Common myeloid progenitor, CD34-positive (primary cell): ENCODE results near the gene RHO.

Source experiments
- CTCF ChIA-PET: fragments of 350-600 bp; sonication (Branson Sonifier 250); formaldehyde crosslinking; loops from one replicate; lab custom pipeline; 2021; ENCODE audit warnings: antibody characterized with exemption; lab: Charles Lee
- POLR2A ChIA-PET: fragments of 350-600 bp; sonication (Branson Sonifier 250); formaldehyde crosslinking; loops from one replicate; lab custom pipeline; 2021; ENCODE audit warnings: antibody characterized with exemption; lab: Charles Lee
- DNase-seq, 3 donors: peaks; one replicate each; pipeline versions ENCODE4 v3.0.0 to v3.0.0-alpha.2; 2013
- H3K27ac ChIP-seq, 2 experiments: 1 replicate in 1 of 2; 2 replicates in 1 of 2; pipeline ENCODE4 v1.7.0; 2013; ENCODE audit warnings: inconsistent platforms in 2 of 2, low read length in 2 of 2, mild to moderate bottlenecking in 2 of 2, low read depth in 1 of 2, moderate library complexity in 1 of 2; ENCODE audit not compliant: severe bottlenecking in 2 of 2, insufficient read depth in 1 of 2, poor library complexity in 1 of 2
- H3K27me3 ChIP-seq, 5 experiments: replicated peaks in 2 of 5; 1 replicate in 3 of 5; 2 replicates in 2 of 5; pipeline versions ENCODE4 v1.6.1 to v1.7.0; 2013; ENCODE audit warnings: low read length in 4 of 5, mild to moderate bottlenecking in 2 of 5, moderate library complexity in 2 of 5, inconsistent platforms in 1 of 5; ENCODE audit not compliant: insufficient read depth in 5 of 5, control insufficient read depth in 4 of 5
- H3K36me3 ChIP-seq, 4 experiments: 1 replicate in 2 of 4; 2 replicates in 2 of 4; pipeline versions ENCODE4 v1.6.1 to v1.7.0; 2013; ENCODE audit warnings: low read length in 3 of 4, control low read depth in 1 of 4, mild to moderate bottlenecking in 1 of 4; ENCODE audit not compliant: control insufficient read depth in 4 of 4, insufficient read depth in 4 of 4
- H3K4me1 ChIP-seq, 4 experiments: 1 replicate in 3 of 4; 2 replicates in 1 of 4; pipeline versions ENCODE4 v1.6.1 to v1.7.1; 2013; ENCODE audit warnings: low read length in 3 of 4, mild to moderate bottlenecking in 3 of 4, control low read depth in 1 of 4, inconsistent platforms in 1 of 4, moderate library complexity in 1 of 4; ENCODE audit not compliant: control insufficient read depth in 4 of 4, insufficient read depth in 4 of 4; ENCODE audit errors: control extremely low read depth in 1 of 4
- H3K4me3 ChIP-seq, 7 experiments: 1 replicate in 4 of 7; 2 replicates in 3 of 7; pipeline versions ENCODE4 v1.5.1 to v1.7.0; 2013; ENCODE audit warnings: mild to moderate bottlenecking in 7 of 7, low read length in 6 of 7, moderate library complexity in 6 of 7, inconsistent platforms in 2 of 7, low read depth in 2 of 7, control low read depth in 1 of 7; ENCODE audit not compliant: insufficient read depth in 4 of 7, control insufficient read depth in 1 of 7; ENCODE audit errors: extremely low read depth in 1 of 7
- H3K9me3 ChIP-seq, 5 experiments: 1 replicate in 4 of 5; 2 replicates in 1 of 5; pipeline versions ENCODE4 v1.6.1 to v1.7.1; 2013; ENCODE audit warnings: low read length in 4 of 5, mild to moderate bottlenecking in 2 of 5, inconsistent platforms in 1 of 5, low read depth in 1 of 5, moderate library complexity in 1 of 5; ENCODE audit not compliant: control insufficient read depth in 4 of 5, insufficient read depth in 2 of 5; ENCODE audit errors: control extremely low read depth in 1 of 5
- WGBS: methylation state at CpG from one replicate; pipeline ENCODE4 v1.1.5; 2013; ENCODE audit not compliant: insufficient coverage; 5-methylcytosine and 5-hydroxymethylcytosine counted together

The RHO gene

DNA sequence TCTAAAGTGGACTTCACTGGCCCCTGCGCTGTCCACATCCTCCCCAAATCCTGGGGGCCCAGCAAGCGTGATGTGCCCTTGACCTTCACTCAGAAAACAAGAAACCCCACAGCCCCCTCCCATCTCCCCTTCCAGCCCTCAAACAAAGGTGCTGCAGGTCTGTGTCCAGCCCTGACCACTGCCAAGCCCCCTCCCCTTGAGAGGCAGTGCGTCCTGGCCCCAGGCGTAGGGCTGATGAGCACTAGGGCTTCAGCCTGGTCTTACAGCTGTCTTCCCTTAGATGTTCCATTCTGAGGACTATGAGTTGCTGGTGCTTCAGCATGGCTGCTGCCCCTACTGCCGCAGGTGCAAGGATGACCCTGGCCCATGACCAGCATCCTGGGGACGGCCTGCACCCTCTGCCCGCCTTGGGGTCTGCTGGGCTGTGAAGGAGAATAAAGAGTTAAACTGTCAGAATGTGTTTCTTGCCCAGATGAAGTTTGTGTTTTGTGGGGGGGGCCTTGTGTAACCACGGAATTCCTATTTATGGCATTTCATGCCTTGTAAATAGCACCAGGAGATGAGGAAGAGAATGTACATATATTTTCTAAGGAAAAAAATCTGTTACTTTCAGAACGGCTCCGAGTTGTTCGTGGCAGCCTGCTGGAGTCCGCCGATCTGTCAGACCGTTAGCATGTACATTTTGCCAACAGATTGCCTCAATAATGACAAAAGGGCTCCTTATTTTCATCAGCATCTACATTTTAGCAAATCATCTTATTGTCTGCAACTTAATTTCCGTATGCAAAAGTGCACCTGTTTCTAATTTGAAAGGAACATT is 8.3 kb upstream of the RHO start:
- peaks cover 4 to 43% (median 14%) of the 10 kb centered on the region in 4 experiments for H3K36me3 ChIP-seq
- H3K4me3 ChIP-seq = no peak overlapping the region
- no peaks in the 10 kb centered on the region for H3K9me3 ChIP-seq
- CTCF ChIA-PET = no interaction called here
- POLR2A ChIA-PET = no interaction called here
- no peak overlapping the region for H3K27ac ChIP-seq
- DNase-seq = no peak
- peaks cover 0 to 1% (median 0%) of the 10 kb centered on the region in 4 experiments for H3K4me1 ChIP-seq
- 97% methylated on average over 10 of the region's 15 CpGs for WGBS
- H3K27me3 ChIP-seq = no peaks in the 10 kb centered on the region

DNA sequence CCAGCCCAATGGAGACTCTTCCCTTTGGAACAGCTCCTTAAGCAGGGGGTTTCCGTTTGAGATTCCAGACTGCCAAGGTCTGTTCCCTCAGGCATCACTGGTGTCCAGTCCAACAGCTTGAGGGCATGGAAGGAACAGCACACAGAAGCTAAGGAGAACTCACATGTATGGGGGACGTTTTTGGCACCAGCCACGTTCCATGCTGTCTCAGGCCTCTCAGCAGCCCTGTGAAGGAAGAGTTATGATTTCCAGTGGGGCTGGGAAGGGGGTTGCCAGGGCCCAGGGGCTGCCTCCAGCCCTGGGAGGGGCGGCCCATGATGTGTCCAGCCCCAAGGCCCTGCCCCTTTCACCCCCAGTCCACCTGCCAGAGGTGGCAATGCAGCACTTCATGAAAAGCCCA is 7.5 kb upstream of the RHO start:
- CTCF ChIA-PET = no interaction called here
- POLR2A ChIA-PET = no interaction called here
- 95% methylated on average over 4 of the region's 4 CpGs for WGBS

DNA sequence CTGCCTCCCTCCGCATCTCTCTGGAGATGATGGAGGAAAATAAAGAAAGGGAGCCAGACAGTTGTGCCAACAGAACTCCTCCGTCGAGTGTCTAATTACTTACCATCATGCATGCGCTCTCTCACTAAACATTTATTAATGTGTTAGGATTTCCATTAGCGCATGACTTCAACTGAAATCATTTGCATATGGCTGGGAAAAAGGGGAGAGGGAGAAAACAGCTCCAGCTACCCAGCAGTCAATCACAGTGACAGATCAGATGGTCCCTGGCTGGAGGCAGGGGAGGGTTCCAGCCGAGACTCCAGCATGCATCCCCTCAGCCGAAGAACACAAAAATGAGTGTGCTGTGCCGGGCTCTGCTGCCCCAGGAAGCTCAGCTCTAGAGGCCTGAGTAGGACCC is 6.8 kb upstream of the RHO start:
- Histone ChIP-seq H3K4me1 (peaks cover 0 to 16% (median 9%) of the 10 kb centered on the region in 4 experiments), H3K27me3 (no peaks in the 10 kb centered on the region), H3K4me3 (no peak overlapping the region), H3K36me3 (peaks cover 4 to 34% (median 12%) of the 10 kb centered on the region in 4 experiments), H3K27ac (no peak overlapping the region), H3K9me3 (no peaks in the 10 kb centered on the region)
- DNase-seq = no peak
- ChIA-PET CTCF (no interaction called here), POLR2A (interaction anchor here (0.6 kb wide), 1 partner anchor 70 kb away, joined by 3 read pairs; no protein-coding TSS in a partner anchor)
- WGBS = 90% methylated on average over 4 of the region's 8 CpGs

More for the DNA sequence above, 7.5 kb upstream of the RHO start:
- Histone ChIP-seq H3K4me3 (no peak overlapping the region), H3K27ac (no peak overlapping the region), H3K27me3 (no peaks in the 10 kb centered on the region), H3K9me3 (no peaks in the 10 kb centered on the region), H3K4me1 (peaks cover 0 to 10% (median 2%) of the 10 kb centered on the region in 4 experiments), H3K36me3 (peaks cover 4 to 40% (median 13%) of the 10 kb centered on the region in 4 experiments)
- no peak for DNase-seq

DNA sequence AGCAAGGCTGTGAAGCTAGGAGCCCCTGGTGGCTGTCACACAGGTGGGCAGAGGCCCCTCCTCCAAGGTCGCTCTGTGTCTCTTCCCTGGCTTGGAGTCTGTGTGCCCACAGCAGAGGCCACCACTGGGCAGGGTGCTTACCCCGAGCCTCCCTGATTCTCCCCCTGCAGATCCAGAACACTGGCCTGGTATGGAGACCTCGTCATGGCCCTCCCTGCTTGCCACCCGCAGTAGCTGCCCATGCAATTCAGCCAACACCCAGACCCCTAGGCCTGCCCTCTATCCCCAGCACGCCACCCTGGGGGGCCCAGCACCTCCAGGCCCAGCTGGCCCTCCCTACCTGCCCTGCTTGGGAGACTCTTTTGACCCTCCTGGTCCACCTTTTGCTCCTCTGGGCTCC is 5.5 kb upstream of the RHO start:
- DNase-seq = no peak
- no peak overlapping the region for H3K4me3 ChIP-seq
- no peaks in the 10 kb centered on the region for H3K27me3 ChIP-seq
- H3K36me3 ChIP-seq = peaks cover 4 to 21% (median 9%) of the 10 kb centered on the region in 4 experiments
- peaks cover 0 to 20% (median 9%) of the 10 kb centered on the region in 4 experiments for H3K4me1 ChIP-seq
- WGBS = 98% methylated on average over 5 of the region's 5 CpGs
- H3K27ac ChIP-seq = no peak overlapping the region
- CTCF ChIA-PET = interaction anchor here (0.8 to 1.4 kb wide), 4 partner anchors 9 to 72 kb away, joined by 3 read pairs; no protein-coding TSS in a partner anchor
- POLR2A ChIA-PET = interaction anchor here (1.0 kb wide), 1 partner anchor 12 kb away, joined by 3 read pairs; no protein-coding TSS in a partner anchor
- no peaks in the 10 kb centered on the region for H3K9me3 ChIP-seq

DNA sequence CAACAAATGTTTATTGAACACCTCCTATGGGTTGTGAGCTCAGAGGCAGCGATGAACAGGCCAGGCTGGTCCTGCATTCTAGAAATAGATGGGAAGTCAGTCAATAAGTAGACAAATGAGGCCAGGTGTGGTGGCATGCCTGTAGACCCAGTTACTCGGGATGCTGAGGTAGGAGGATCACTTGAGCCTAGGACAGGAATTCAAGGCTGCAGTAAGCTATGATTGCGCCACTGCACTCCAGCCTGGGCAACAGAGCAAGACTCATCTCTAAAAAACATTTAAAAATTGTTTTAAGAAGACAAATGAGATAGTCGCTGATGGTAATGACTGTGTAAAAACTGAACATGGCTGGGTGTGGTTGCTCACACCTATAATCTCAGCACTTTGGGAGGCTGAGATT is 4.4 kb upstream of the RHO start:
- H3K4me1 ChIP-seq = peaks cover 0 to 20% (median 9%) of the 10 kb centered on the region in 4 experiments
- no peaks in the 10 kb centered on the region for H3K9me3 ChIP-seq
- 100% methylated on average over 2 of the region's 4 CpGs for WGBS
- H3K4me3 ChIP-seq = no peak overlapping the region
- ChIA-PET CTCF (interaction anchor here (0.9 to 1.4 kb wide), 3 partner anchors 8 to 70 kb away, joined by 3 read pairs; no protein-coding TSS in a partner anchor), POLR2A (no interaction called here)
- peaks cover 0 to 10% (median 3%) of the 10 kb centered on the region in 4 experiments for H3K36me3 ChIP-seq
- no peaks in the 10 kb centered on the region for H3K27me3 ChIP-seq
- DNase-seq = no peak
- no peak overlapping the region for H3K27ac ChIP-seq

DNA sequence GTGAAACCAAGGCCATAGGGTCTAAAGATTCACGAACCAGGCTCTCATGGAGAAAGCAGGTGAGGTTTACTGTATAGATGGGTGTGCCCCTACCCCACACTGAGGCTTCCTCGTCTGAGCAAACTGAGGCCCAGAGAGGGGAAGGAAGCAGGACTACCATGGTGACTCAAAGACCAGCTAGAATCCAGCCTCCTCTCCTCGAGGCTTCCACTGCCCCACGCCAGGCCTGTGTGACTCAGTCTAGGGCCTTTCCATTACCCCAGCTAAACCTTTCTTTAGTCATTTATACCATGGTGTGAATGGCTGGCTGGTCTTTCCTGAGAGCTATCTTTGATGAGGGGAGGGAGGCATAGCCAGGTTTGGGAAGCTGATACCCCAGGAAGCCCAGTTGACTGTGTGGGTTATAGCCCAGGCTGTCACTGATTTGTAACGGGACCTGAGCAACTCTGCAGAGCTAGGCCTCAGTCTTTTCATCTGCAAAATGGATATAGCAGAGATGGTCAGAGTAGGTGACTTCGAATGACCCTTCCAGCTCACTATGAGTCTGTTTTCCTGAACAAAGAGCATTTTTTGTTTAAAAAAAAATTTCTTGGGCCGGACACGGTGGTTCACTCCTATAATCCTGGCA is 3.0 kb upstream of the RHO start:
- no peaks in the 10 kb centered on the region for H3K9me3 ChIP-seq
- no peak overlapping the region for H3K4me3 ChIP-seq
- H3K4me1 ChIP-seq = peaks cover 0 to 20% (median 9%) of the 10 kb centered on the region in 4 experiments
- ChIA-PET CTCF (interaction anchor here (0.9 to 1.6 kb wide), 4 partner anchors 14 to 142 kb away, joined by 3 to 6 read pairs (median 3); no protein-coding TSS in a partner anchor), POLR2A (no interaction called here)
- H3K27me3 ChIP-seq = no peaks in the 10 kb centered on the region
- no peaks in the 10 kb centered on the region for H3K36me3 ChIP-seq
- H3K27ac ChIP-seq = no peak overlapping the region
- 95% methylated on average over 5 of the region's 8 CpGs for WGBS
- peak in 2 of 3 donors; percentile 16 to 19 for DNase-seq
